ENCODE data around the gene CHKA.

GRCh38 chr11:68014157-68014946 is 106.8 kb downstream of the CHKA start:
- TF ChIP-seq POLR2A (IDR thresholded peaks at IDR 0.05; ENCODE audit: low read length) (peak; percentile 49), GATA1 (IDR thresholded peaks at IDR 0.05; ENCODE audit: low read depth, low read length) (no peak)
